ENCODE measurements around the gene ITGAD.

- TF ChIP-seq CTCF (IDR thresholded peaks at IDR 0.05; ENCODE audit: low read depth, low read length) (no peak), EZH2phosphoT487 (IDR thresholded peaks at IDR 0.05; ENCODE audit: low read depth) (no peak)
Measured at GRCh38 chr16:31401436-31401835, 8.3 kb downstream of the ITGAD start.

All from OCI-LY3 (cell line).